GM12875 (cell line): Measurements from ENCODE around the gene PCSK1N.

ENCODE experiments used
- H3K4me3 ChIP-seq: one replicate; pipeline ENCODE4 v1.5.1; 2011; ENCODE audit warnings: low read depth, low read length, control low read depth
- CTCF ChIP-seq: IDR thresholded peaks from 2 replicates; pipeline ENCODE4 v1.5.1; 2011; ENCODE audit warnings: low read depth, mild to moderate bottlenecking, control low read depth, inconsistent platforms, low read length, moderate library complexity, borderline replicate concordance; ENCODE audit not compliant: insufficient read depth

The PCSK1N gene

GRCh38 chrX:48818866-48819265 lies 16.5 kb downstream of the PCSK1N start:
- TF ChIP-seq CTCF: no peak
- H3K4me3 ChIP-seq: no peak overlapping the region

GRCh38 chrX:48818098-48818497 lies 17.3 kb downstream of the PCSK1N start:
- no peak overlapping the region for H3K4me3 ChIP-seq
- TF ChIP-seq CTCF: no peak

GRCh38 chrX:48816014-48816810 lies 19.2 kb downstream of the PCSK1N start:
- no peak for TF ChIP-seq CTCF
- no peak overlapping the region for H3K4me3 ChIP-seq

- no peak for TF ChIP-seq CTCF
- no peak overlapping the region for H3K4me3 ChIP-seq
Observed at GRCh38 chrX:48815266-48815665, 20.1 kb downstream of the PCSK1N start.

GRCh38 chrX:48814722-48815121 lies 20.7 kb downstream of the PCSK1N start:
- no peak for TF ChIP-seq CTCF
- no peak overlapping the region for H3K4me3 ChIP-seq

- no peak for TF ChIP-seq CTCF
- H3K4me3 ChIP-seq: no peak overlapping the region
Observed at GRCh38 chrX:48813644-48814043, 21.8 kb downstream of the PCSK1N start.

GRCh38 chrX:48806081-48806480 lies 29.3 kb downstream of the PCSK1N start:
- no peak overlapping the region for H3K4me3 ChIP-seq
- no peak for TF ChIP-seq CTCF
